Adrenal gland (tissue), 5 donors: ENCODE results near the gene OR14J1.

Source experiments
- CTCF ChIP-seq, 6 experiments: fragments of 450-650 bp in 4 of 6; fragments of 200-600 bp in 2 of 6; sonication (generic) in 1 of 6; IDR thresholded peaks; 1 replicate in 5 of 6; 2 replicates in 1 of 6; pipeline versions ENCODE4 v1.5.1 to v1.8.0; 2016 to 2021; ENCODE audit warnings: antibody characterized with exemption in 6 of 6, mild to moderate bottlenecking in 2 of 6, moderate library complexity in 1 of 6
- POLR2A ChIP-seq, 2 donors: fragments of 450-650 bp; IDR thresholded peaks; one replicate each; pipeline ENCODE4 v1.6.1; 2017; ENCODE audit warnings: antibody characterized with exemption in 2 of 2, mild to moderate bottlenecking in 2 of 2, moderate library complexity in 1 of 2
- donor health status: DM: no; HTN: no; CAD: no.

DNA sequence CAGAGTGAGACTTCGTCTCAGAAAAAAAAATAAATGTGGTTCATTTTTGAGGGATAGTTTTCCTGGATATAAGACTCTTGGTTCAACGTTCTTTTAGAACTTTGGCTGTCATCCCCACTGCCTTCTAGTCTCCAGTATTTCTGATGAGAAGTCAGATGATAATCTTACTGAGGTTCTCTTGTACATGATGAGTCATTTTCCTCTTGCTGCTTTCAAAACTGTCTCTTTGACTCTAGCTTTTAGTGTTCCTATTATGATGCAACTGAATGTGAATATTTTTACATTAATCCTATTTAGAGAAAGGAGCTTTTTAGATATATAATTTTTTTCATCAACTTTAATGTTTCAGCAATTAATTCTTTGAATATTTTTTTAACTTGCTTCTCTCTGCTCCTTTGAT is 46.0 kb upstream of the OR14J1 start:
- TF ChIP-seq CTCF (IDR thresholded peaks at IDR 0.05) (no peak), POLR2A (IDR thresholded peaks at IDR 0.05) (no peak)
